ENCODE measurements around the gene ZNF329. TPM values are rescaled to one million over a fixed set of nuclear protein-coding genes. Genes with fewer than 3 reads are reported as not detected.
A peak's percentile ranks its signal among the peaks of the same experiment; 100 is the strongest.
"Not testable (repeated sequence)": the region's sequence is repeated elsewhere in the genome, so short reads cannot be mapped to it uniquely, and the experiment has no call there.

The ZNF329 gene
- total and polyA plus RNA-seq, 5 donors = 4.8 to 10.3 (median 9.0) TPM

DNA sequence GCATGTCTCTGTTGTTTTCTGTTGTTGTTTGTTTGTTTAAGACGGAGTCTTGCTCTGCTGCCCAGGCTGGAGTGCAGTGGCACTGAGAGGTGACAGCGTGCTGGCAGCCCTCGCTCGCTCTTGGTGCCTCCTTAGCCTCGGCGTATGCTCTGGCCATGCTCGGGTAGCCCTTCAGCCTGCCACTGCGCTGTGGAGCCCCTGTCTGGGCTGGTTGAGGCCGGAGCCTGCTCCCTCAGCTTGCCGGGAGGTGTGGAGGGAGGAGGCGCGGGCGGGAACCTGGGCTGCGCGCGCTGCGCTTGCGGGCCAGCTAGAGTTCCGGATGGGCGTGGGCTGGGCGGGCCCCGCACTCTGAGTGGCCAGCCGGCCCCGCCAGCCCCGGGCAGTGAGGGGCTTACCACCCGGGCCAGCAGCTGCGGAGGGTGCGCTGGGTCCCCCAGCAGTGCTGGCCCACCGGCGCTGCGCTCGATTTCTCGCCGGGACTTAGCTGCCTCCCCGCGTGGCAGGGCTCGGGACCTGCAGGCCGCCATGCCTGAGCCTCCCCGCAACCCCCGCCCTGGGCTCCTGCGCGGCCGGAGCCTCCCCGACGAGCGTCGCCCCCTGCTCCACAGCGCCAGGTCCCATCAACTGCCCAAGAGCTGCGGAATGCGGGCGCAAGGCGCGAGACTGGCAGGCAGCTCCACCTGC is 6.6 kb upstream of the ZNF329 start:
- peak in 1 of 3 donors; percentile 68 for DNase-seq
- no peak overlapping the region for H3K27ac ChIP-seq (ENCODE audit: low read length)
- H3K27me3 ChIP-seq (ENCODE audit: control insufficient read depth, insufficient read depth) = no peaks in the 10 kb centered on the region
- no peak overlapping the region for H3K4me3 ChIP-seq (ENCODE audit: low read length)
- WGBS = 91% methylated on average over 53 of the region's 53 CpGs
- H3K4me1 ChIP-seq (ENCODE audit: control insufficient read depth, insufficient read depth, low read length) = peaks cover 7% of the 10 kb centered on the region
- no peak for ATAC-seq
- intact Hi-C loops (cut with DNase I) = loop anchor here (5.0 to 10.0 kb wide), 3 partner anchors 135 to 420 kb away; partner anchors contain the start of gene ZNF776 (in 1 of the 4)
- no peaks in the 10 kb centered on the region for H3K9me3 ChIP-seq (ENCODE audit: control insufficient read depth, low read length)

- H3K4me3 ChIP-seq (ENCODE audit: low read length) = peak overlapping the region; percentile 82
- DNase-seq (peak; percentile 98 to 99 (median 99)), ATAC-seq (peak; percentile 98 to 99)
- intact Hi-C loops (cut with DNase I) = loop anchor here (2.0 to 10.0 kb wide), 5 partner anchors 130 to 418 kb away; partner anchors contain the start of gene ZNF776 (in 1 of the 4)
- H3K27me3 ChIP-seq (ENCODE audit: control insufficient read depth, insufficient read depth) = no peaks in the 10 kb centered on the region
- peaks cover 7% of the 10 kb centered on the region for H3K4me1 ChIP-seq (ENCODE audit: control insufficient read depth, insufficient read depth, low read length)
- no peaks in the 10 kb centered on the region for H3K9me3 ChIP-seq (ENCODE audit: control insufficient read depth, low read length)
- peak overlapping the region; percentile 82 for H3K27ac ChIP-seq (ENCODE audit: low read length)
- 3% methylated on average over 85 of the region's 85 CpGs for WGBS
These were observed 4.4 kb upstream of the ZNF329 start for GRCh38 chr19:58154679-58155648.

DNA sequence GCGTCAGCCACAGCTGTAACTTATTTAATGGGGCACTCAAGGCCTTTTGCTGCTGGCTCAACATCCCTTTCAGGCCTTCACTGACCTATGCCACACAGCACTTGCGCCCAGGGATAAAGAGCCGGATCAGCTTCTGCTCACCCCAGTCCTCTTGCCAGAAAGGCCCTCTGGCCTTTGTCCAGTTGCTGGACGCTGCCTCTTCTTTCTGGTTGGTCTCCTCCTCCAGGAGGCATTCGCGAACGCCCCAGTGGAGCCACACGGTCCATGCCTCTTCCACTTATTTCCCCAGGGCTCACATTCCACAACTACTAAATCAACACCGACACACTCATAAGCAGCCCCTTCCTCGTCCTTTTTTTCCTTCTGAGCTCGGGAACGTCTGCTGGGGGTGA is 3.7 kb upstream of the ZNF329 start:
- 5% methylated on average over 12 of the region's 12 CpGs for WGBS
- Histone ChIP-seq H3K9me3 (ENCODE audit: control insufficient read depth, low read length) (no peaks in the 10 kb centered on the region), H3K27ac (ENCODE audit: low read length) (peak overlapping the region; percentile 82), H3K27me3 (ENCODE audit: control insufficient read depth, insufficient read depth) (no peaks in the 10 kb centered on the region), H3K4me1 (ENCODE audit: control insufficient read depth, insufficient read depth, low read length) (peaks cover 7% of the 10 kb centered on the region), H3K4me3 (ENCODE audit: low read length) (peak overlapping the region; percentile 82)
- intact Hi-C loops (cut with DNase I) = loop anchor here in 2 of 4 donors (2.0 to 10.0 kb wide), 3 partner anchors 129 to 409 kb away; partner anchors contain the start of gene ZNF776 (in 1 of the 2)
- DNase-seq = peak; percentile 75 to 83 (median 80)
- peak; percentile 30 to 58 for ATAC-seq

- whole genome bisulfite sequencing = 93% methylated on average over 2 of the region's 2 CpGs
- ATAC-seq = no peak
- no peaks in the 10 kb centered on the region for H3K9me3 ChIP-seq (ENCODE audit: control insufficient read depth, low read length)
- DNase-seq = no peak
- no peak overlapping the region for H3K27ac ChIP-seq (ENCODE audit: low read length)
- H3K4me3 ChIP-seq (ENCODE audit: low read length) = no peak overlapping the region
- intact Hi-C loops (cut with DNase I) = loop anchor here in 1 of 4 donors (10.0 kb wide), 1 partner anchor 409 kb away; the partner anchor contains the start of gene ZNF776
- H3K4me1 ChIP-seq (ENCODE audit: control insufficient read depth, insufficient read depth, low read length) = peaks cover 7% of the 10 kb centered on the region
- H3K27me3 ChIP-seq (ENCODE audit: control insufficient read depth, insufficient read depth) = no peaks in the 10 kb centered on the region
These were observed 2.8 kb upstream of the ZNF329 start for GRCh38 chr19:58153386-58153785.

GRCh38 chr19:58147475-58147874 is 3.1 kb downstream of the ZNF329 start:
- DNase-seq = peak in 1 of 3 donors; percentile 50
- H3K4me3 ChIP-seq (ENCODE audit: low read length); intact Hi-C loops (cut with DNase I); H3K27ac ChIP-seq (ENCODE audit: low read length); H3K27me3 ChIP-seq (ENCODE audit: control insufficient read depth, insufficient read depth); H3K9me3 ChIP-seq (ENCODE audit: control insufficient read depth, low read length); ATAC-seq; H3K4me1 ChIP-seq (ENCODE audit: control insufficient read depth, insufficient read depth, low read length): not testable (repeated sequence)
- 97% methylated on average over 24 of the region's 28 CpGs for WGBS

- Histone ChIP-seq H3K27me3 (ENCODE audit: control insufficient read depth, insufficient read depth) (no peaks in the 10 kb centered on the region), H3K4me3 (ENCODE audit: low read length) (no peak overlapping the region), H3K4me1 (ENCODE audit: control insufficient read depth, insufficient read depth, low read length) (no peaks in the 10 kb centered on the region), H3K27ac (ENCODE audit: low read length) (no peak overlapping the region), H3K9me3 (ENCODE audit: control insufficient read depth, low read length) (peaks cover 15% of the 10 kb centered on the region)
- 97% methylated on average over 3 of the region's 3 CpGs for WGBS
- intact Hi-C loops (cut with DNase I) = no loop called here
- no peak for DNase-seq
- no peak for ATAC-seq
These were observed 4.7 kb downstream of the ZNF329 start for GRCh38 chr19:58145849-58146248.

- no peak for ATAC-seq
These were observed 16.3 kb downstream of the ZNF329 start for GRCh38 chr19:58134244-58134643.

GRCh38 chr19:58129284-58129683 is 21.3 kb downstream of the ZNF329 start:
- DNase-seq (no peak), ATAC-seq (no peak)
- Histone ChIP-seq H3K4me1 (ENCODE audit: control insufficient read depth, insufficient read depth, low read length) (no peaks in the 10 kb centered on the region), H3K9me3 (ENCODE audit: control insufficient read depth, low read length) (peaks cover 62% of the 10 kb centered on the region), H3K4me3 (ENCODE audit: low read length) (peak overlapping the region; percentile 25), H3K27ac (ENCODE audit: low read length) (no peak overlapping the region), H3K27me3 (ENCODE audit: control insufficient read depth, insufficient read depth) (no peaks in the 10 kb centered on the region)
- 98% methylated on average over 3 of the region's 3 CpGs for WGBS
- intact Hi-C loops (cut with DNase I) = no loop called here

More at GRCh38 chr19:58134244-58134643, 16.3 kb downstream of the ZNF329 start:
- Histone ChIP-seq H3K9me3 (ENCODE audit: control insufficient read depth, low read length) (peaks cover 43% of the 10 kb centered on the region), H3K4me3 (ENCODE audit: low read length) (no peak overlapping the region), H3K27ac (ENCODE audit: low read length) (no peak overlapping the region), H3K4me1 (ENCODE audit: control insufficient read depth, insufficient read depth, low read length) (no peaks in the 10 kb centered on the region), H3K27me3 (ENCODE audit: control insufficient read depth, insufficient read depth) (no peaks in the 10 kb centered on the region)
- WGBS = 93% methylated on average over 1 of the region's 1 CpG
- no peak for DNase-seq
- intact Hi-C loops (cut with DNase I) = no loop called here

DNA sequence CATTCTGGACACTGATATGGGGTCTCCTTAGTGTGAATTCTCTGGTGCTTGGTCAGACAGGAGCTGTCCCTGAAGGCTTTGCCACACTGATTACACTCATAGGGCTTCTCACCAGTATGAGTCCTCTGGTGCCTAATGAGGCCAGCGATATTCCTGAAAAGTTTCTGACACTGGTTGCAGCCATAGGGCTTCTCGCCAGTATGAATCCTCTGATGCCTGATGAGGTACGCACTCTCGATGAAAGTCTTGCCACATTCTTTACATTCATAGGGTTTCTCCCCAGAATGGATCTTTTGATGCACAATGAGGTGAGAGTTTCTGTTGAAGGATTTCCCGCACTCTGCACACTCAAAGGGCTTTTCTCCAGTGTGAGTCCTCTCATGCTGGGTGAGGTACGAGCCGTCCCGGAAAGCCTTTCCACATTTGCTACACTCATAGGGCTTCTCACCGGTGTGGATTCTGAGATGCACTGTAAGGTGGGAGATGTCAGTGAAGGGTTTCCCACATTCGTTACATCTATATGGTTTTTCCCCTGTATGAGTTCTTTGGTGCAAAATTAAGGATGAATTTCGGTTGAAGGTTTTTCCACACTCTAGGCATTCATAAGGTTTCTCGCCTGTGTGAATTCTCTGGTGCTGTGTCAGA is 22.4 kb downstream of the ZNF329 start:
- H3K9me3 ChIP-seq (ENCODE audit: control insufficient read depth, low read length) = peaks cover 65% of the 10 kb centered on the region
- H3K27me3 ChIP-seq (ENCODE audit: control insufficient read depth, insufficient read depth) = no peaks in the 10 kb centered on the region
- peak overlapping the region; percentile 31 for H3K4me3 ChIP-seq (ENCODE audit: low read length)
- no peak for DNase-seq
- H3K27ac ChIP-seq (ENCODE audit: low read length) = no peak overlapping the region
- no peaks in the 10 kb centered on the region for H3K4me1 ChIP-seq (ENCODE audit: control insufficient read depth, insufficient read depth, low read length)
- 98% methylated on average over 12 of the region's 12 CpGs for WGBS
- no peak for ATAC-seq
- intact Hi-C loops (cut with DNase I) = no loop called here

GRCh38 chr19:58123354-58123753 is 27.2 kb downstream of the ZNF329 start:
- Histone ChIP-seq H3K9me3 (ENCODE audit: control insufficient read depth, low read length) (peaks cover 52% of the 10 kb centered on the region), H3K27ac (ENCODE audit: low read length) (no peak overlapping the region), H3K27me3 (ENCODE audit: control insufficient read depth, insufficient read depth) (no peaks in the 10 kb centered on the region), H3K4me1 (ENCODE audit: control insufficient read depth, insufficient read depth, low read length) (no peaks in the 10 kb centered on the region), H3K4me3 (ENCODE audit: low read length) (no peak overlapping the region)
- intact Hi-C loops (cut with DNase I) = no loop called here
- DNase-seq = no peak
- no peak for ATAC-seq
- 64% methylated on average over 5 of the region's 5 CpGs for WGBS
